NB4 (cell line): Measurements from ENCODE around the gene AQP2.

Experiments used
- POLR2A ChIP-seq: IDR thresholded peaks from 2 replicates; pipeline ENCODE4 v1.6.1; 2011; ENCODE audit warnings: mild to moderate bottlenecking; ENCODE audit not compliant: insufficient read length; ENCODE audit errors: extremely low read depth
- TF ChIP-seq, protein P1 (sequence below): IDR thresholded peaks from one replicate; pipeline ENCODE4 v1.5.1; 2012; ENCODE audit warnings: low read depth, low read length

DNA sequence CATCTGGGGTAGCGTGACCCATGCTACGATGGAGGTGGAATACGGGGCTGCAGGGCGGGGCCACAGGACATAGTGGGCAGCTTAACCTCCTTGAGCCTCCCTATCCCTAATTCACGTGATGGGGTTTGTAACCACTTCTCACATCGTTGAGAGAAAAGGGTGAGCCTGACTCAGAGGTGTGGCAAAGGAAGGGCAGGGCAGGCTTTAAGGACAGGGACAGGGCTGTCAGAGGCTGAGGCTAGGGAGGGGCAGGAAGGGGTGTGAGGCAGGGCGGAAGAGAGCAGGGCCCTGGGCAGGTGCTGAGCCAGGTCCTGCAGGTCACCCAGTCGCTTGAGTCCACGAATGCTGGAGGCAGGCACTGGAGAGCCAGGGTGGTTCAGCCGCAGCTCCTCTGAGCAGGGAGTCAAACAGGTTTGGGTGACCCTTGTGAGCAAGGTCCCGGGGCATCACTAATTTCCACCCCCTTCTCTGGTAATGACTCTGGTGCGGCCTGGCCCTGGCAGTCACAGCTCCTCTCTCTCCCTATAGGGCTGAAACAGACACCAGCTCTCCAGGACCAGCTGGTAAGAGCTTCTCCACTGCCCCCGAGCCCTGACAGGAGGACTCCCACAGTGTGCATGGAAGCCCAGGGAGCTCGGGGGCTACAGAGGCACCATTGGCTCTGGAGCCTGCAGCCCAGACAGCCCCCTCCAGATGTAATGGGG is 7.5 kb upstream of the AQP2 start:
- TF ChIP-seq, protein P1, sequence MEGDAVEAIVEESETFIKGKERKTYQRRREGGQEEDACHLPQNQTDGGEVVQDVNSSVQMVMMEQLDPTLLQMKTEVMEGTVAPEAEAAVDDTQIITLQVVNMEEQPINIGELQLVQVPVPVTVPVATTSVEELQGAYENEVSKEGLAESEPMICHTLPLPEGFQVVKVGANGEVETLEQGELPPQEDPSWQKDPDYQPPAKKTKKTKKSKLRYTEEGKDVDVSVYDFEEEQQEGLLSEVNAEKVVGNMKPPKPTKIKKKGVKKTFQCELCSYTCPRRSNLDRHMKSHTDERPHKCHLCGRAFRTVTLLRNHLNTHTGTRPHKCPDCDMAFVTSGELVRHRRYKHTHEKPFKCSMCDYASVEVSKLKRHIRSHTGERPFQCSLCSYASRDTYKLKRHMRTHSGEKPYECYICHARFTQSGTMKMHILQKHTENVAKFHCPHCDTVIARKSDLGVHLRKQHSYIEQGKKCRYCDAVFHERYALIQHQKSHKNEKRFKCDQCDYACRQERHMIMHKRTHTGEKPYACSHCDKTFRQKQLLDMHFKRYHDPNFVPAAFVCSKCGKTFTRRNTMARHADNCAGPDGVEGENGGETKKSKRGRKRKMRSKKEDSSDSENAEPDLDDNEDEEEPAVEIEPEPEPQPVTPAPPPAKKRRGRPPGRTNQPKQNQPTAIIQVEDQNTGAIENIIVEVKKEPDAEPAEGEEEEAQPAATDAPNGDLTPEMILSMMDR = no peak
- TF ChIP-seq POLR2A = no peak
